Left renal pelvis (tissue), 4 donors: ENCODE measurements around the gene SLC10A3. TPM values are rescaled to one million over a fixed set of nuclear protein-coding genes. Genes with fewer than 3 reads are reported as not detected.

Source experiments
- DNase-seq, 4 donors: peaks; one replicate each; pipeline ENCODE4 v3.0.0-alpha.2; 2013; ENCODE audit warnings: low read depth in 4 of 4, low spot score in 3 of 4
- polyA plus RNA-seq, 4 donors: library from polyadenylated mRNA; unstranded; fragments of 120-200 nt; gene quantifications; one replicate each; pipeline ENCODE4 v1.2.1, GENCODE V29; 2013; ENCODE audit not compliant: insufficient read length in 4 of 4

Gene SLC10A3
- polyA plus RNA-seq, 4 donors = 17.2 to 21.7 (median 21.0) TPM

DNA sequence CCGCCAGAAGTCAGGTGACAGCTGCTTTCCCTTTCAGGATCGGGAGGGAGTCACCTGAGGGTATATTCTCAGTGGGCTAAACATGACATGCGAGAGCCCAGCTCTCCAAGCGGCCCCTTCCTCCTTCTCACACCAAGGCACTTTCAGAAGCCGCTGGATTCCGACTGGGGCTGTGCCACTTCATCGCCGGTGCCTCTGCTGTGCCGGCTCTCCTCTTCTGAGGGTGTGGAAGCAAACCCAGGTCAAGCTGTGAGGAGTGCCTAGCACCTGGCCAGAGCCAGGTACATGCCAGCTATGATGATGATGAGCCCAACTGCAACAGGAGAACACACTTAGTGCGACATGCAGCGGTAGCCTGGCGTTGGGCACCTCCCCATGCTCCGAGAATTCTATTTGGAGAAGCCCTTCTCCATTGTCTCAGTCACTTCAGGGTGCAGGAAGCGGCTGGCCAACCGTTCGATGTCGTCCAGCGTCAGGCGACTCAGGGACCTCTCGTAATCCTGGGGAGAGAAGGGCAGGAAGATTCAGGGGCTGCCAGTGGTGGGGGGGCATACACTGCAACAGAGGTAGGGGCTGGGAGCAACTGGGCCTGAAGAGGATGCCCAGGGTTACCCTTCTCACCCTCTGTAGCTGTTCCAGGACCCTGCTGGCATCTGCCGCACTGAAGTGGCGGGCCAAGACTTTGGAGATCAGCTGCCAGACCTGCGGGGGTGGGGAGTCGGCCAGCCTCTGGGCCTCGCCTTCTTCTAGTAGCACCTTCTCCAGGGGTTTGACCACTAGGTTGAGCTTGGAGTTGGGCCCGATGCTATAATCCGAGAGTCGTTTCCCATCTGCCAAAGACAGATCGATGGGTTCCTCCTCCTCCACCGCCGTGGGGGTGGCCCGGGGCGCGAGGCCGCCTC is 5.0 kb downstream of the SLC10A3 start:
- DNase-seq = no peak

DNA sequence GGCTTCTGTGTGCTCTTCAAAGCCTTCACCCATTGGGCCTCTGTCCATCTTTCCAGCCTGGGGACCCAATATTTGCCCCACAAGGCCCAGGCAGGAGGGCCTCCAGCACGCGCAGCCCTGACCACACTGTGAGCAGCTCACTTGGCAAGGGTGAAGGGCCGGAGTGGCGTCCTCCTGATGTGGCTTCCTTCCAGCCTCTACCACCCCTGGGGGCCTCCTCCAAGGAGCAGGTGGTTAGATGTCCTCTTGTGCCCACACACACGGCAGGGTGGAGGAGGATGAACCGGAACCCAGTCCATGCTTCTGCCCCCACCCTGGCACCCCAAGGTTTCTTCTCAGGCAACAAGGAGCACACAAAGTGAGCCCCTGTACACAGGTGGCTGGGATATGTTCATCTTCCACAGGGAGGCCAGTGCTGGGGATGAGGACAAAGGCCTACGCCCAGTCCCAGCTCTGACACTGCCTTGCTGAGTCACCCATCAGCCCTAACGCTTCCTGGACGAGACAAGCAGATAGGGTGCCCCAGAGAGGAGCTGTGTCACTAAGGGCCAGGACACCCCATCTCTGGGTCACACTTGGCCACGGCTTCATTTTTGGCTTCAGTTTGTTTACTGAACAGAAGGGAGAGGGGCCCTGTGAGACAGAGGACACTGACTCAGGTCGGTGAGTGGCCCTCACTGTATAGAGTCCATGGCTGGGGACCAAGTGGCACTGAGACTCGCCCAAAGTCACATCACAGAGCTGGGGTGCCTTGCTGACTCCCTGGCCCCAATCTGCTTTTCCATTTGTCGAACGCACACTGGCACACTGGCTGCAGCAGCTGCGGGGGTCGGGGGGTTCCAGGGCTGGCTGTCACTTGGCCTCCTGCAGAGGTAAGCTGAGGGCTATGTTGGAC is 5.9 kb downstream of the SLC10A3 start:
- DNase-seq = no peak

DNA sequence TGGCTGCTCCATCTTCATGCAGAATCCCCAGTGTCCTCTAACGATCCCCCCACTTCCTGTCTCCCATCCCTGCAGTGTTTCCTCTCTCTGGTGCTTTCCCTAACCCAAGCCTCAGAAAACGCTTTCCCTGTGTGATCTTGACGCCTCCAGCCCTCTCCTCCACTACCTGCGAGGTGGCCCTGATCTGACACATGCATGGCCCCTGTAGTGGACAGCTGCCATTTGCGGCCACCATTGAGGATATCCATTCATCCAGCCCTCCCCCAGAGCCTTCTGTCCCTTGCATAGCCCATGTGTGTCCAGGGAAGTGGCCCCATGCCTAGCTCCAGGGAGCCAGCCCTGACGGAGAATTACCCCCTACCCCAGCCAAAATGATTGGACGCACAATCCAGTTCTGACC is 7.1 kb downstream of the SLC10A3 start:
- DNase-seq = no peak

DNA sequence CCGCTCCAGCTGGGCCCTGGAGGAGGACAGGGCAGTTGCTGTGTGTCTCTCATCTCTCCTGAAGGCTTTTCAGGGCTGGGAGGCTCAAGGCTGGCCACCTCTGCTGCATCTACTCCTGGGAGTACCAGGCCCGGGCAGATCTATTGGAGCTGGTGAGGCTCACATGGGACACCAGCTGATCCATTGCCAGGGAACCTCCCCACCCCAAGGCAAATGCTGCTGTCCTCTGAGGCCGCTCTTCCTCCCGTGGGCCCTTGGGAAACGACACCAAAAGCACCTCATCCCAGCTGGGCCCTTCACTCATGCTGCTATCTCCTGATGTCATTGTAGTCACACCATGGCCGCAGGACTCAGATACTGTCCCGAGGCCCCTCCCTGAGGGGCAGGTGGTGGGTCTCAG is 7.6 kb downstream of the SLC10A3 start:
- no peak for DNase-seq

DNA sequence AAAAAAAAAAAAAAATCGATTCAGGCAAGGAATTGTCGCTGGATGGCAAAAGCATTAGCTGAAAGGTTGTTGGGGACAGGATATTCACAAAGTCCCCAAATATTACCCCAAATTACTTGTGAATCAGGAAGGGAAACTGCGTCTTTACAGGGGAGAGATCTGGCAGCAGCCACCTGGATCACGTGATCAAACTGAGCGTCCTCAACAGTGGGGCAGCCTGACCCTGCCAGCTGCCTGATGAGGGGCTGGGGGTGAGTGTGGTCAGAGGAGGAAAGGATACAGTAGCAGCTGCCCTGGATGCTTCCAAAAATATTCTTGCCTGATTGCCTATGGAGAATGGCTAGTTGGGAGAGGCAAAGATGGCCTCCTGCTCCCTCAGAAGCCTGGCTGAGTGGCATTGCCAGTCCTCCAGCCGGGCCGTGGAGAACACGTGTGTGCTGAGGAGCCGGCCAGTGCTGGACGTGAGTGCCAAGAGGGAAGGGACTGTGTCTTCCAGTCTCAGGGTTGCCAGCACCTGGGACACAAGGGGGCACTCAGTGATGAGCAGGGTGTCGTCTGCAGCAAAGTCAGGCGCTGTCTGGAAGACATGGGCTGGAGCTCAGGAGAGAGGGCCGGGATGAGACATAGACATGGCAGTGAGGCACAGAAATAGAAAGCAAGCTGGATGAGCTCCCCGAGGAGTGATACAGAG is 8.4 kb downstream of the SLC10A3 start:
- DNase-seq = no peak

DNA sequence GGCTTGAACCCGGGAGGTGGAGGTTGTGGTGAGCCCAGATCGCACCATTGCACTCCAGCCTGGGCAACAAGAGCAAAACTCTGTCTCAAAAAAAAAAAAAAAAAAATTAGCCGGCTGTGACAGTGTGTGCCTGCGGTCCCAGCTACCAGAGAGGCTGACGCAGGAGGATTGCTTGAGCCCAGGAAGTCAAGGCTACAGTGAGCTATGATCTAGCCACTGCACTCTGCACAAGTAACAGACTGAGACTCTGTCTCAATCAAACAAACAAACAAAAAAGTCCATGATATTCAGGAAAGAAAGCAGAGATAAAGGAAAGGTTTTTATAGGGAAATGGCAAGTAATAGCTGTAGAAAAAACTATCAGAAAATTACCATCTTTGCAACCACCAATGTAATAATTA is 9.2 kb downstream of the SLC10A3 start:
- no peak for DNase-seq

DNA sequence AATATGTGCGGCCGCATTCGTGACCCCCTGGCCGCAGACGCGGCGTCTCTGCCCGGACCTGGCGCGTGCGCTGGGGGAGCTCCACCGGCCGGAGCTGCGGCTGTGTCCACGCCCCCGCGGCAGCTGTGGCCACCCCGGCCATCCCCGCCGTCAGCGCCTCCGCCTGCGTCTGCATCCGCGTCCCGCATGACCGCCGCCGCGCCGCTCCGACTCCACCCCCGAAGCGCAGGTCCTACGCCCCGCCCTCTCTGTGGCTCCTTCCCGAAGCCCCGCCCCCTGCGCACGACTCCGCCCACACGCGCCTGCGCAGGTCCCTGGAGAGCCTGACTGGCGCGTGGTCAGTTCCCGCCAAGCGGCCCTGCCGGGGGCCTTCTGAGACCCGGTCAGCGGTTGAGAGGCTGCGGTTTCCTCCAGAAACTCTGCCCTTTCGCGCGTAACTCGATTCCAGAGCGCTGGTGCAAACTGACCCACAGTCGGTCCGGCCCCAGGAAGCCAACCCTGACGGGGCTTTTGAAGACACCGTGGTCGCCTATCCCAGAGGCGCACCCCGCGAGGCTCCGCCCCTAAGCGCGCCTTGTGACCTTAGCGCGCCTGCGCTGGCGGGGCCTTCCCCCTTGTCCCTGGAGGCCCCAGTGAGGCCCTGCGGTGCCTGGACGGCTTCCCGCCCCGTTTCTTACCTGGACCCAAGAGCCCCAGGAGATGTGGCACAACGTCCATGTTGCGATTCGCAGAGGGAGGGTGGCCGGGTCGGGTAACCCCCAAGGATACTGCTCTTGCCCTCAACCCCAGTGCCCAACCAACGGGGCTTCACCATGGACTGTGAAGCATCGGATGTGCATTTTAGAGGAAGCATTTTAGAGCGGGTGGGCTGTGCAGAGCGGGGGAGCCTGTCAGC is 11.5 kb downstream of the SLC10A3 start, which contains the start of gene LAGE3:
TSS of gene LAGE3 (minus strand) at position 554 of the 895 bp plus-strand sequence. CDS start at position 188, 366 bp downstream.
- peak in 3 of 4 donors; percentile 60 to 68 (median 62) for DNase-seq

DNA sequence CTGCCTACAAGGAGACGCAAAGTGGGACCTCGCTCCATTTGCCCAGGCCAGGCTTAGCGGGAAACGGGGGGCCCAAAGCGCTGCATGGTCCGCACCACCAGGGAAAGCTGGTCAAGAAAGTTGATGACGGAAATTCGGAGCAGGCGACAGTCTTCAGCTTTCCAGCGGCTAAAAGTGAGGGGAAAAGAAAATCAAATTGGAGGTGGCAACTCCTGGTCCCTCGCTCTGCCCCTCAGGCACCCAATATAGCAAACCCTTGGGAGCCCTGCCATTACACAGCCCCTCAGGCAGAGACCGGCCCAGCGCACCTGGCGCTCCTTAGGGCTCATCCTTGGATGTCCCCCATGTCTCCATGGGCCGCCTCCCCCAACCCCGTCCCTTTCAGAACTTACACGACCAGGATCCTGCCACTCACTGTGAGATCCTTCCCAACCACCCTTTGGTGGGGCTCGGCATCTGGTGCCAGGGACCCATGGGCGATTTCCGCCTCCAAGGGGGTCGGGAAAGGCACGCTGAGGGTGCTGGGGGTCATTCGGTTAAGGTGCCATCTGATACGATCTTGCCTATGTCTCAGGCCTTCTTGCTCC is 12.4 kb downstream of the SLC10A3 start:
- DNase-seq = no peak

DNA sequence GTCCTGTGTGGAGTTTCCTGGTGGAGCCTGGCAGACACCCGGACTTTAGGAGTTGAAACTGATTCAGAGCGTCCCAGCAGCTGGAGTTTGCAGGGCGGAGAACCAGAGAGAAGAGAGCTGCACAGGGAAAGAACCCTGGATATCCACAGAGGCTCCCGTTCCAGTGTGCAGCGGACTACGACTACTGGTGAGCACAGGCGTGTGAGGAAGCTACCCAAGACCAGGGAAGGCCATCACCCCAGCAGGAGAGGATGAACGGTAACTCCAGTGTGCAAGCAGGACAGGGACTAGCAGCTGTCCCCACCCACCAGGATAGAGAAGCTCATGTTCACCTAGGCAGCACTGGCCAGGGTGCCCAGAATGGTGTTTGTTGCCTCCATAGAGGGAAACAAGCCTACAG is 13.6 kb downstream of the SLC10A3 start:
- DNase-seq = no peak

DNA sequence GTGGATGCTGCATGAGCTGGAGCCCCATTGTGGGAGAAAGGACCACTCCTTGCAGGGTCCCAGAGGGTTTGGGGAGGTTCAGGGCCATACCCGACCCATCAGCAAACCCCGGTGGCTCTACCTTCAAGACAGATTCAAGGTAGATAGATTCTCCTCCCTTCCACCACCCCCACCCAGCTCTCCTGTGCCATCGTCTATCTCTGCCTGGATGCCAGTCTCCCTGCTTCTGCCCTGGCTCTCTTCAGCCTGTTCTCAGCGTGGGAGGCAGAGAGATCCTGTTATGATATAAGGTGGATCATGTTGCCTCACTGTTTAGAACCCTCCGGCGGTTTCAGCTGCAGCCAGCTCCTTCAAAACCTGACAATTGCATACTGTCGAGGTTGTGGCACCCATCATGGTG is 16.7 kb downstream of the SLC10A3 start:
- no peak for DNase-seq

DNA sequence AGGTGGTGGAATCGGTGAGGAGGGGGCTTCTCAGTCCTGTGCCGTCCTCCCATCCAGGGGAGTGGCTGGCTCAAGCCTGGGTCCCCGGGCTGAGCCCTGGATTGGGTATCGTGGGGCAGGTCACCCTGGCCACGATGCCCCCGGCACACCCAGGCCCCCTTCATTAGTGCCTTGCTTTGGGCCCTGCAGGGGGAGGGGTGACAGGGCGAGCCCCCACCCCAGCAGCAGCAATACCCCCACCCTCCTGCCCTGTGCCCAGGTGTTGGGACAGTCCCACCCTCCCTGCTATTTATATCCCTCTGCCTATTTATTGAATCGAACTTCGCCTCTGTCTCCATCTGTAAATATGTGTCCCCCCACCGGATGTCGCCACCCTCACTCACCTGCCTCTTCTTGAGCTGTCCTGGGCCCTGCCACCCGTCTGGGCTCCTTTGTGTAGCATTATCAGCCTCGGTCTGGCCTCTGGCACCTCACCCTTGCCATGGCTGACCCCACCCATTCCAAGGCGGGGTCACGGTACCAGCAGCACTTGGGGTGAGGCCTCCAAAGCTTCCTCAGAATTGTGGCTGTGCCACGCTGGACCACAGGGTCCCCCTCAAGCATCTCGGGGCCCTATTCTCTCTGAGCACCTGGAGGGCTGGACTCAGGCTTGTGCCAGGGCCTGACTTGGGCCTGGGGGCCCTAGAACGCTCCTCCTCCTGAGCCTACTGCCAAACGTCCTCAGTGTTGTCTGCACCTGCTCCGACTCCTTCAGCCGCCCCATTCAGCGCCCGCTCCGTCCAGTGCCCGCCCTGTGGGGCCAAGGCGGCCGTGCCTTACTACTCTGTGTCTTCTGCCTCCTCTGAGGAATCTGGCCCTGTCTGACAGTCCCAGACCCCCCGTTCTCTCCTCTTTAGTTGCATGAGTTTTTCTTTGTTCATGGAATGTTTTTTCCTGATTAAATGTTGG is 17.5 kb downstream of the SLC10A3 start:
- no peak for DNase-seq

DNA sequence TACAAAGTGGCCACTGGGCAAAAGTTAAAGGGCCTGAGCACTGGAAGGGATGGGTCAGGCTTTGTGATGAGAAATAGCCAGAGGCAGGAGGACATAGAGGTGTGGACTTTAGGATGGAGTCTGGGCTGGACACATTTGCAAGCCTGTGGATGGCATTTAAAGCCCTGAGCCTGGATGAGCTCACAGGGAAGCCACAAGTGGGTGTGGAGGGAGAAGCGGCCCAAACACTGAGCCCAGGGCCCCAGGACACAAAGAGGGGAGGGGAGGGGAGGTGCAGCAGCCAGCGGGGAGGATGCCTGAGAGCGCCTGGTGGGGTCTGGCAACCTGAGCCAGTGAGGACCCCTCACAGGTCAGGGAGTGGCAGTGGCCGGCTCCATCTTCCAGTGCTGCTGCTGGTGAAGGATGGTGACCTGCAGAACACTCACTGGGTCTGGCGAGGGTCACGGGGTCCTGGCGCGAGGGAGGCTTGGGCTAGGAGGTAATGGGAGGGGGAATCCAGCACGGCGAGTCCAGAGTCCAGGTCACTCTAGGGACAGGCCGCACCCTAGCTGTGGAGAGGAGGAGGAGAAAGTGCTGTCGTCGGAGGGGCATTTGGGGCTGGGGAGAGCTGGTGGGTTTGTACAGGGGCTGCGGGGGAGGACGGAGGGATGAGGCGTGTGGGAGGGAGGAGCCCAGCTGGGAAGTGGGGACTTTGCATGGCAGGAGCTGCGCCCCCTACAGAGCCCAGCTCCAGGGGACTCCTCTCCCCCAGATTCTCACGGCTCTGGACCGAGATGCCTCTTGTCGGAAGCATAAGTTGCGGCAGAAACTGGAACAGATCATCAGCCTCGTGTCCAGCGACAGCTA is 18.4 kb downstream of the SLC10A3 start:
- DNase-seq = no peak

DNA sequence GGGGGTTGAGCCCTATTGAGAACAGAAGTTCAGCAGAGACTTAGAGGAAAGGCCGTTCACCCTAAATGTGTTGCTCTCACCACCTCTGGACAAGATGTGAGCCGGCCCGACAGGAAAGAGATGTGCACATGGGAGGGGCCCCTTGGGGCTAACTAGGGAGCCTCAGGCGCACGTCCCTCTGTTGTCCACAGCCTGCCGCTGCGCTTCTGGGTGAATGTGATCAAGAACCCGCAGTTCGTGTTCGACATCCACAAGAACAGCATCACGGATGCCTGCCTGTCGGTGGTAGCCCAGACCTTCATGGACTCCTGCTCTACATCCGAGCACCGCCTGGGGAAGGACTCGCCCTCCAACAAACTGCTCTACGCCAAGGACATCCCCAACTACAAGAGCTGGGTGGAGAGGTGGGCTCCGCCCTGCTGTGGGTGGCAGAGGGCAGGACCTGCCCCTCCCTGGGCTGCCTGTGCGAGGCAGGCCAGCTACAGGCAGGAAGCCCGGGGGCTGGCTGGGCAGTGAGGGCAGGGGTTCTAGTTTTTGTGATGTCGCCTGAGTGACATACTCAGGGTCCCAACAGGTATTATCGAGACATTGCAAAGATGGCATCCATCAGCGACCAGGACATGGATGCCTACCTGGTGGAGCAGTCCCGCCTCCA is 19.4 kb downstream of the SLC10A3 start:
- no peak for DNase-seq

DNA sequence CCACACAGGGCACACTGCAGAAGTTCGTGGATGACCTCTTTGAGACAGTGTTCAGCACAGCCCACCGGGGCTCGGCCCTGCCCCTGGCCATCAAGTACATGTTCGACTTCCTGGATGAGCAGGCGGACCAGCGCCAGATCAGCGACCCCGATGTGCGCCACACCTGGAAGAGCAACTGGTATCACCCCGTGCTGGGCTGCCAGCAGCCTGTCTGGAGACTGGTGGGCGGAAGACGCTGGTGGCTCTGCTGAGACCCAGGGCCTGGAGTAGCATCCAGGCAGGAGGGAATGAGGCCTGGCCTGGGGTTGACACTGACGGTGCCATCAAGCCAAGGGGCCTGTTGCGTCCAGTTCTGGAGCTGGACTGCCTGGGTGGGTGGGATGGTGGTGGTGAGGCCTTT is 20.0 kb downstream of the SLC10A3 start:
- DNase-seq = no peak

DNA sequence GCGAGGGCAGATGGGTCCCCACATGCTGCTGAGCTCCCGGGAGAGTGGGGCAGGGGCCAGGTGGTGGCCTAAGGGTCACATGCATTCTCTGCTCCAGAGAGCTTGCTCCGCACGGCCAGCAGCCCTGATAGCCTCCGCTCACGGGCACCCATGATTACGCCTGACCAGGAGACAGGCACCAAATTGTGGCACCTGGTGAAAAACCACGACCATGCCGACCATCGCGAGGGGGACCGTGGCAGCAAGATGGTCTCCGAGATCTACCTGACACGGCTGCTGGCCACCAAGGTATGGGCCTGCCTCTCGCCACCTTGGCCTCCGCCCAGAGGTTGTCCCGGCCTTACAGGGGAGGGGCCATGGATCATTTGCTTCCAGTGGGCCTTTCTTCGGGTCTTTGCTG is 20.5 kb downstream of the SLC10A3 start:
- DNase-seq = no peak

DNA sequence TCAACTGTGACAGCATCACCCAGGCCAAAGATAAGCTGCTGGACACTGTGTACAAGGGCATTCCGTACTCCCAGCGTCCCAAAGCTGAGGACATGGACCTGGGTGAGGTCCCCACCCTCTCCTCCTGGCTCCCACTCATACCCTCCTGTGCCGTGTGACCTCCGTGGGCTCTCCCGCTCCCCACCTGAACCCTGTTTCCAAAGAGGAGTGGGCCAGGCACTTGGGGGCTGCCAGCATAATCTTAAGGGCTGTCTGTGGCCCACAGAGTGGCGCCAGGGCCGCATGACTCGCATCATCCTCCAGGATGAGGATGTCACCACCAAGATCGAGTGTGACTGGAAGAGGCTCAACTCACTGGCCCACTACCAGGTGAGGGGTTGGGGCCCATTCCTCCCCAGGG is 21.3 kb downstream of the SLC10A3 start:
- no peak for DNase-seq

DNA sequence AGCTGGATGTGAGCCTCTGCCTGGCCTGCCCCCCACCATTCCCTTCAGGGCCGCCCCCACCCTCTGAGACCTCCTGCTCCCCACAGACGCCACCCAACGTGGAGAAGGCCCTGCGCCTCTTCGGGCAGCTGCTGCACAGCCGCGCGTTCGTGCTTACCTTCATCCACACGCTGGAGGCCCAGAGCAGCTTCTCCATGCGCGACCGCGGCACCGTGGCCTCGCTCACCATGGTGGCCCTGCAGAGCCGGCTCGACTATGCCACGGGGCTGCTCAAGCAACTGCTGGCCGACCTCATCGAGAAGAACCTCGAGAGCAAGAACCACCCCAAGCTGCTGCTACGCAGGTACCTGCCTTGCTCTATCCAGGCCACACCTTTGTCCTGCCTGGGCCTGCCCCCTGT is 22.2 kb downstream of the SLC10A3 start:
- no peak for DNase-seq
